Central memory CD4-positive, alpha-beta T cell (primary cell): ENCODE data around the gene CX3CL1.

Experiments
- DNase-seq: peaks from one replicate; pipeline ENCODE4 v3.0.0; 2022

The CX3CL1 gene

DNA sequence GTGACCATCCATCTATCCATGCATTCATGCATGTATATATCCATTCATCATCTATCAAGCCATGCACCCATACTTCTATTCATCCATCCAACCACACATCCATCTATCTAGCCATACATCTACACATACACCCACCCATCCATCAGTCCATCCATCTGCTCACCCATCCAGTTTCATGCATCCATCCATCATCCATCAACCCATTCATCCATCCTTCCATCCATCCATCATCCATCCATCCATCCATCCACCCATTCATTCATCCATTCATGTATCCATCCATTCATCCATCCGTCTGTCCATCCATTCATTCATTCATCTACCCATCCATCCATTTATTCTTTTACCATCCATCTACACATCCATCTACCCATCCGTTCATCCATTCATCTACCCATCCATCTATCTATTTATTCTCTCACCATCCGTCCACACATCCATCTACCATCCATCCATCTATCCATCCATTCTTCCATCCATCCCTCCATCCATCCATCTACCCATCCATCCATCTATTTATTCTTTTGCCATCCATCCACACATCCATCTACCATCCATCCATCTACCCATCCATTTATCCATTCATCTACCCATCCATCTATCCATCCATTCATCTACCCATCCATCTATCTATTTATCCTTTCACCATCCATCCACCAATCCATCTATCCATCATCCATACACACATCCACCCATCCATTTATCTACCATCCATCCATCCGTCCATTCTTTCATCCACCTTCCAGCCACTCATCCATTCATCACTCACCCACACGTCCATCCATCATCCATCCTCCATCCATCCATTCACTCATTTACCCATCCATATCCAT is 35.4 kb downstream of the CX3CL1 start:
- DNase-seq = no peak

DNA sequence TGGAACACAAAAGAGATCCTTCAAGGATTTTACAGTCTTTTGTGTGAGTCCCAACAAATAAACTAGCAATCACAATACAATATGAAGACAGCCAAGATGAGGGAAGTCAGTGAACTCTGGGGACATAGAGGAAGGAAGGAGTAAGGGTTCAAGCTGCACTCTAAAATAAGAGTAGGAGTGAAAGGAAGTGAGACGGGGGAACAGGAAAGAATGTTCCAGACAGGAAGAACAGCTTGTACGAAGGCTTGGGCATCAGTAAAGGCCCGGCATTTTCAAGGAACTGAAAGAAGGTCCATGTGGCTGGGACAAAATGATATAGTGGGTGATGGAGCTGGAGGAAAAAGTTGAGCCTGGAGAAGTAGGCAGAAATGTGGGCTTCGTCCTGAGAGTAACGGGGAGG is 36.8 kb downstream of the CX3CL1 start:
- DNase-seq = no peak

DNA sequence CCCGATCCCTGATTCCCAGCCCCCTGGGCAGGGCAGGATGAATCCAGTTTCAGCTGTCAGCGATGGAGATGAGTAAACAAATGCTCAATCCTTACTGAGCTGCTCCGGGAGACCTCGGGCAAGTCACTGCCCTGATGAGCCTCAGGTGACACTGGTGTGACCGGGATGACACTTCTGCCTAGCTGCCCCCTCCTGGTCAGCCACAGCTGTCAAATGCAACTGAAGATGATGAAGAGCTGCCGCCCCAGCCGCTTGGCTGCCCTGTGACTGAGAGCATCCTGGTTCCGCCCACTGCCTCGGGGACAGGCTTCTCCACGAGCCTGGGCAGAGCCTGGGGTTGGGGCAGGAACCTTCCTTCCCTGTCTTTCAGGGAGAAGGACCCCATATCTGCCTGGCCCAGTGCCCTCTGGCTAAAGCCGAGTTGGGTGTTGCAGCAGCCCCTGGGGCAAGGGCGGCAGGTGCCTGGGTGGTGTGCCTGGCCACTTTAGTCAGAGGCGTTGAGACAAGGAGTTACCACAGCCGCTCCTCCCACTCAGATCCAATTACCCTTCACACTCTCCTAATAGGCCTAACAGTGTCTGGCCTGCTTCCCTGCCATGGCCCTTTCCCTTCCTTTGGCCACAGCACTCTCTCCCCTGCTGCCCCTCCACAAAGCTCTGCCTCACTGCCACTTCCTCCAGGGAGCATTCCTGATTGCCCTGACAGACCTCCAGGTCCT is 37.7 kb downstream of the CX3CL1 start:
- DNase-seq = no peak

DNA sequence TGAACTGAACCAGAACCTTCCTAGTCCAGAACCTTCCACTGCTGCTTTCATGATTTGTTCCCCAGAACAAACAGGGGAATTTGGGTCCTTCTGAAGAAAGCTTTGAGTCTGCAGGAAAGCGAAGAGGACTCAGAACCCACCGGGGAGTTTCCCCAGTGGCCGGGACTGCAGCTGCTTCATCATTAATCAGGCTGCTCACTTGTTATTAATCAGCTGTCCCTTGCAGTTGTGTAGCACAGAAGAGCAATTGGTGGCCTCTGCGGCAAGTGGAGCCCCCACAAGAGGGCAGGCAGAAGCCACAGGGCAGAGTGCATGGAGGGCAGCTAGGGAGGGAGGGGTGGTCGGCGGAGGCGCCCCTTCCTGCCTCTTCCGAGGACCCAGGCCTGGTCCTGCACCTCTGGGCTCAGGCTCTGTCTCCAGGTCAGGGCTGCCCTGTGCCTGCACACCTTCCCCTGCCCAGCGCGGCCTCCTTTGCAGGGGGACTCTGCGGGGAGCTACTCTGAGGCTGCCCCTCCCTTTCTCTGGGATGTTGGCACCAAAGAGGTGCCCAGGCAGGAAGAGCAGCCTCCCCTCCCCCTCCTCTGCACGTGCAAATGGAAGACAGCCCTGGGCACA is 39.2 kb downstream of the CX3CL1 start:
- no peak for DNase-seq

DNA sequence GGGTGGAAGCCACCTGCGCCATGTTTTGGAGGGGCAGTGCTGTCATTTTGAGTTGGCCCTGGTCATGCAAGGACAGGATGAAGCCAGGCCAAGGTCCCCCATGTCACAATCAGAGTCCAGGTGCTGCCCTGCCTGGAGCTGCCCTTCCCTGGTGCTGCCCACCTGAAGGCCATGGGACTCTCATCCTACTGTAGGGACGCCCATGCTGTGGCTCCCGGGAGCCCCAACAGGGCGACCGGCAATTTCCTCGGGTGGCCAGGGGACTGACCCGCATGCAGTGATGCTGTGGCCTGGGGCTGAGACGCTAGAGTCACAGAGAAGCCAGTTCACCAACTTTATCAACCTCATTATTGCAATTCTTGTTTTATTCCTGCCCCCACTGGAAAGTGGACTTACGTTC is 40.3 kb downstream of the CX3CL1 start:
- no peak for DNase-seq

DNA sequence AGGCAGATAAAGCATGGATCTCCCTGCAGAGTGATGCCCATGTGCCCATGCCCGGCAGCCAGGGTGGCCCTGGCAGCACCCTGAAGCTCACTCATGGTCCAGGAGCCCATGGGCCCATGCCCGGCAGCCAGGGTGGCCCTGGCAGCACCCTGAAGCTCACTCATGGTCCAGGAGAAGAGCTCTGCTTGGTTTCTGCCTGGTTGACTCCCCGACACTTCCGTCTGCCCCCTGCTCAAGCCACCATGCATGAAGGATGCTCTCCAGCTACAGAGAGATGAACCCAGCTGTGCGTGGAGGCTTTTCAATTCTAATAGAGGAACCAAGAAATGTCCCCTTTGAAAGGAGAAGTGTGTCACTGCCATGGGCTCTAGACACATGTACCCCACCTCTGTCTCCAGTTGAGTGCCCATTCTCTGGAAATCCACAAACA is 41.0 kb downstream of the CX3CL1 start:
- DNase-seq = no peak

DNA sequence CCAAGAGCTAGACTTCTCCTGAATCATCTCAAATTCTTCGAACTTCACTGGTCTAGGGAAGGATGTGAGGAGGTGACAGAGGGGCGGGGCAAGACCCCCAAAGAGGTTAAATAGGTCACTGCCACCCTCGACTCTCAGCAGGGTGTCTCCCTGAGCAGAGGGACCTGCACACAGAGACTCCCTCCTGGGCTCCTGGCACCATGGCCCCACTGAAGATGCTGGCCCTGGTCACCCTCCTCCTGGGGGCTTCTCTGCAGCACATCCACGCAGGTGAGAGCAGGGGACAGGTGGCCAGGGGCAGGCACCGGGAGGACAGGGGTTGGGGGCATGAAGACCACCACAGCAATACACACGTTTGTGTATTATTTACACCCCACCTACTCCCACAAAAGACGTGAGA is 41.4 kb downstream of the CX3CL1 start:
- no peak for DNase-seq

DNA sequence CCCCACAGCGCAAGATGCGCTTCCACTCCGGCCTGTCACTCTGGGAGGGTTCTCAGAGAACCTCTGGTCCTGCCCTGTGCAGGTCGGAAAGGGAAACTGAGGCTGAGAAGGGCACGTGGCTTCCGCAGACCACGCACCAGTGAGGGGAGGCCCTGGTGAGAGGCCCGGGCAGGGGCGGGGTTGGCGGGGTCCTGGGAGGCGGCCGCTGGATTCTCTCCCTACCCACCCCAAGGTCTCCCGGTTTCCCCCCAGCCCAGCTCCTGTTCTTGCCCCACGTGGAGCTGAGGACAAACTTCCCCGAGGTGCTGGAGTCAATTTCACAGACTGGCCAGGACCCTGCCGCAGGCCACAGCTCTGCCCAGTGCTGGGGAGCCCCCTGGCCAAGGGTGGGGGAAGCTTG is 43.8 kb downstream of the CX3CL1 start:
- DNase-seq = no peak

DNA sequence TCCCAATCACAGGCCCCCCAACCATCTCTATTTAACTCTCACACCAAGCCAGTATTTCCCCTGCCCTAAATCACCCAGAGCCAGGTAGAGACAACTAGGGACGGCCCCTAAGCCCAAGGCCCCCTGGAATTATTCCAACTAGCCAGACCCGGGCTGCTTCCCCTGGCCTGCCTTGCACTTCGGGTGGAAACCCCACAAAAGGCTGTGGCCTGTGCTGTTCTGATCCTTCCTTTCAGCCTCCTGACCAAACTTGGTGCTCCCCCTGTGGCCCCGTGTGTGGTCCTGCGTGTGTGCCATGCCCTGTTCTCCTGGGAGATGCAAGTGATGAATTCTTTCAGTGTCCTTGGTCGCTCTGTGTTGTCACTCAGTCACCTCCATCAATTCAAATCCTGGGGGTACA is 47.2 kb downstream of the CX3CL1 start:
- DNase-seq = no peak

DNA sequence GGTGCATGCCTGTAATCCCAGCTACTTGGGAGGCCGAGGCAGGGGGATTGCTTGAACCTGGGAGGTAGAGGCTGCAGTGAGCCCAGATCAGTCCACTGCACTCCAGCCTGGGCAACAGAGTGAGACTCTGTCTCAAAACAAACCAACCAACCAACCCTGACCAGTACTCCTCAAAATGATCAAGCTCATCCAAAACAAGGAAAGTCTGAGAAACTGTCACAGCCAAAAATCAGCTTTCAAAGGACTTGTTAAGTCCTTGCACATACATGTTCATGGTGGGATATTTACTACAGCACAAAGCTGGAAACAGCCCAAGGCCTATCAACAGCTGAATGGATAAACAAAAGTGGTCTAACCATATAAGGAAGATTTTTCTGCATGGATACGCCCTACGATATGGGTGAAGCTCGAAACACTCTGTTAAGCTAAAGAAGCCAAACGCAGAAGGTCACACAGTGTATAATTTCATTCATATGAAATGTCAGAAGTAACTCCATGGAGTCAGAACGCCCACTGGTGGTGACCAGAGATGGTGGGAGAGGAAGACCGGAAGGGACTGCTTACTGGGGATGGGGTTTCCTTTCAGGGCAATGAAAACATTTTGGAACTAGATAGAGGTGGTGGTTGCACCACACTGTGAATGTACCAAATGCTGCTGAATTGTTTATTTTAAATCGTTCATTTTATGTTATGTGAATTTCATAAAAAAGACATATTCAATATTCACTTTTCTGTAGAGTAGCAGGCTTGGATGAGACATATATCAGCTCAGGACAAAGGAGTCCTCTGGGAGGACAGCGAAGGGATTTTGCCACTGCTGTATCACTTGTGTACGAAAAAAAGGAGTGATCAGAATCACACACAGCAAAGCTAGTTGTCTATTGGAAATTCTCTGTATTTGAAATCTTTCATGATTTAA is 50.0 kb downstream of the CX3CL1 start:
- DNase-seq = no peak

DNA sequence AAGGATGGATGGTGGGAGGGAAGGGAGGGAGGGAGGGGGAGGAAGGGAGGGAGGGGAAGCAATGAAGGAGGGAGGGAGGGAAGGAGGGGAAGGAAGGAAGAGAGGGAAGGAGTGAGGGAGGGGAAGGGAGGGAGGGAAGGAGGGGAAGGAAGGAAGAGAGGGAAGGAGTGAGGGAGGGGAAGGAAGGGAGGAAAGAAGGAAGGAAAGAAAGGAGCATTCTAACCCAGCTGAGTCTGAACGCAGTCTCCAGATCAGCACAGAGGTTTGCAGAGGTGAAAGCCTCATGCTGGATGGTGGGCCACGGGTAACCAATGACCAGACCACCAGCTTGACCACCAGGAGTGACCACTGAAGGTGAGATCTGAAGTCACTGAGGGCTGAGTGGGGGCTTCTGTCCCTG is 50.9 kb downstream of the CX3CL1 start:
- DNase-seq = no peak

DNA sequence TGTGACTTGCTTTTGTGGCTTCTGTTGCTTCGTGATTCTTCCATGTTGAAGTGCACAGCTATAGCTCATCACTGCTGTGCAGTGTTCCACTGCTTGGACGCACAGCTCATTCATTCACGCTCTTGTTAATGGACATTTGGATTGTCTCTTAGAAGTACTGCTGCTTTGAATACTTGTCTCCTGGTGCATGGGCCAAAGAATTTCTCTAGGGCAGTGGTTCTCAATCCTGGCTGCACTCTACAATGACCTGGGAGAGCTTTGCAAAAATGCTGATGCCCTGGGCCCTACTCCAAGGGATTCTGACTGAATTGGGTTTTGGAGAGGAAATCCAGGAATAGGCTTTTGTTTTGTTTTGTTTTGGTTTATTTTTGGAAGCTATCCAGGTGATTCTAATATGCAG is 52.3 kb downstream of the CX3CL1 start:
- no peak for DNase-seq

DNA sequence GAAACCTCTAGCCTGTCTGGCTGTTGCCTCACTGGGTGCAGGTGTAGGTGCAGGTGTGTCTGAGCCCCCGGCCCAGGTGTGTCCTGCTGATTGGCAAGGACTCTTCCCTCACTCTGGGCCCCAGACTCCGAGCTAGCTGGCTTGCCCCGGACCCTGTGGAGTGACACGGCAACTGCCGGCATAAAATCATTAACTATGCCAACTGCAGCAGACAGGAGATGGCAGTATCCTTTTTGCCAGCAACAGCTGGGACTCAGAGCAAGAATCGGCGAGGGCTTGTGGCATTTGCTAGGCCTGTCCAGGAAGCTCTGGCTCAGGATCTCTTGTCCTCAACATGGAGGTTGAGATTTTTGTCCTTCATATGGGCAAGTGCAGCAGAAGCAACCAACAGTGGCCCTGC is 54.1 kb downstream of the CX3CL1 start:
- DNase-seq = no peak

DNA sequence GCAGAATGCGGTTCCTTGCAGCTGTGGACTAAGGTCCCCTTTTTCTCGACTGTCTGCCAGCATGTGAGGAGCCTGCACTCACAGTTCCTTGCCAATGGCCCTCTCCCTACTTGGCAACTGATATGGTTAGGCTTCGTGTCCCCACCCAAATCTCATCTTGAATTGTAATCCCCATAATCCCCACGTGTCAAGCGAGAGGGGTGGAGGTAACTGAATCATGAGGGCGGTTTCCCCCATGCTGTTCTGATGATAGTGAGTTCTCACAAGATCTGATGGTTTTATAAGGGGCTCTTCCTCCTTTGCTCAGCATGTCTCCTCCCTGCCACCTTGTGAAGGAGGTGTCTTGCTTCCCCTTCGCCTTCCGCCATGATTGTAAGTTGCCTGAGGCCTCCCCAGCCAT is 55.0 kb downstream of the CX3CL1 start:
- DNase-seq = no peak

DNA sequence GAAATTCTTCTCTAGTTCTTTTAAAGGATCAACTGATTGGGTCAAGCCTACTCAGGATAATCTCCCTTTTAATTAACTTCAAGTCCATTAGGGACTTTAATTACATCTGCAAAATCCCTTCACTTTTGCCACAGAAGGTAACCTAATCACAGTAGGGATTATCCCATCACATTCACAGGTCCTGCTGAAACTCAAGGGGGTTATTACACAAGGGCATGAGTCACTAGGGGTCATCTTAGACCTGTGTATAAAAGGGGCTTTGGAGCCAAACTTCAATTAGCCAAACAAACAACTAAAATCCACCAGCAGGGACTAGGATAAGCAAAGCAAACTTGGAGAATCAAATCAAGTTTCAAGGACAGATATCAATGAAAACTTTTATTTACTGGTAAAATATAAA is 55.5 kb downstream of the CX3CL1 start:
- no peak for DNase-seq

DNA sequence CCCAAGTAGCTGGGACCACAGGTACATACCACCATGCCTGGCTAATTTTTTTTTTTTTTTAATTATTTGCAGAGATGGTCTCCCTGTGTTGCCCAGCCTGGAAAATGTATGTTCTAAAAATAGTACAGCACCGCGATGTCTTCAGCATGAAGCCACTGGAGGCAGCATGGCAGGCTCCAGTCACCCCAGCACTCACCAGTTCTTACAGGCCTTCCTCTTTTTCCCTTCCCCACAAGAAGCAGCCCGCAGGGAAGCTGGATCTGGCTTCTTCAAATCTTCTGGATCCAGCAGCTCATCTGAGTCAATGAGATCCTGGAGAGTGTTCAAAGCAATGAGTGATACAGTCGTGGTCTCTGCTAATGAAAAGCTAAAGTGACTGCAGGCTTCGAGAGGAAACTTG is 58.7 kb downstream of the CX3CL1 start:
- DNase-seq = no peak

DNA sequence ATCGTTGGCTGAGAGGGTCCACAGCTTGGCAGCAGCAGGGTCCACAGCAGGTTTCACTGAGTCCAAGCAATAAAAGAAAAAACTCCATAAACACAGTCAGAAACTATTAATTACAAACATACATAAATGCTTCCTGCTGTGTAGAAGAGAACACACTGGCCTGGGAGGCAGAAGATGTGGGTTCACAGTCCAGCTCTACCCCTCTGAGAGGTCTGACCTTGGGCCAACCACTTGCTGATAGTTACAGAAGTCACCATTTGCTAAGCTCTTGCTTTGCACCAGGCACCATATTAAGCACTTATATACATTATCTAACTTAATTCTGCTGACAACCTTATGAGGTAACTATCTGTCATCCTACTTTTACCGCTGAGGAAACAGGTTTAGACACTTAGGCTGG is 60.2 kb downstream of the CX3CL1 start:
- DNase-seq = no peak

DNA sequence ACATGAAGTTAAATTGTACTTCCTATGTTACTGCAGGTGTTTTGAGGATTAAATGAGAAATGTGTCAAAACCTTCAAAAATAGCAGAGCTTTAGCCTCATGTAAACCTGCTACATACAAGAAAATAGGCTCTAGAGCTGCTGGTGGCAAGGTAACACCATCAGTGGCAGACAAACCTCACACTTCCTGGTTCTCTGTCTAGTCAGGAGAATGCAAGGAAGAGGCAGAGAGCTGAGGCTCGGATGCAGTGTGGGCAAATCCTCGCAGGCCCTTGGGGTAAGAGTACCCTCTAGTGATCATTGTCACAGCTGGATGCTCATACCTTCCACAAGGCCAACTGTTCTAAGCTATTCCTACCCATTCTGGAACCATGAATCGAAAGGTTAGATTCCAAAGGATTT is 60.7 kb downstream of the CX3CL1 start:
- DNase-seq = no peak

DNA sequence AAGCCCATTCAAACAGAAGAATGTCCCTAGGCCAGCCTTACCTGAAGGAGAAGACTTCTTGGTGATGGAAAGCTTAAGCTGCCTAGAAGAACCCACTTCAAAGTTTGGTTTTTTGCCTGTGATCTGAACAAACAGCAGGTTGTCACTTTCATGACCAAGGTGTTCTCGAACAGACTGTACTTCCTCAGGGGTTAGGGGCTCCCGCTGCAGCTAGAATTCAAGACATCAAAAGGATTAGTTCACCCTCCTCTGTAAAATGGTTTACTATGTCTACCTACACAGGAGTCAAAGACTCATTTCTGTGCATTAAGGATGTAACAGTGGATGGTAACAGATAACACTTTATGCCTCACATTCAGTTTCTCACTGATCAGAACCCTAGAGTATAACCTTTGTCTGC is 61.7 kb downstream of the CX3CL1 start:
- DNase-seq = no peak
